CD14-positive monocyte (primary cell): ENCODE measurements around the gene TRIM37. TPM values are rescaled to one million over a fixed set of nuclear protein-coding genes. Genes with fewer than 3 reads are reported as not detected.
"Not testable (repeated sequence)": the region's sequence is repeated elsewhere in the genome, so short reads cannot be mapped to it uniquely, and the experiment has no call there.

Source experiments
- DNase-seq, 3 donors: peaks; one replicate each; pipeline ENCODE4 v3.0.0-alpha.2; 2011 to 2022
- H2AFZ ChIP-seq: 2 replicates; pipeline ENCODE4 v1.6.0; 2012; ENCODE audit warnings: mild to moderate bottlenecking, low read depth, low read length, inconsistent platforms; ENCODE audit not compliant: insufficient read depth, poor library complexity, severe bottlenecking
- H3K27ac ChIP-seq, 2 donors: 1 replicate in 1 of 2; 2 replicates in 1 of 2; pipeline ENCODE4 v1.5.1; 2012 to 2013; ENCODE audit warnings: low read length in 2 of 2, control low read depth in 1 of 2, inconsistent platforms in 1 of 2, low read depth in 1 of 2, mild to moderate bottlenecking in 1 of 2
- H3K27me3 ChIP-seq, 2 donors: one replicate each; pipeline versions ENCODE4 v1.6.0 to v1.6.1; 2011 to 2013; ENCODE audit warnings: low read length in 2 of 2; ENCODE audit not compliant: control insufficient read depth in 2 of 2, insufficient read depth in 2 of 2
- H3K36me3 ChIP-seq, 2 donors: replicated peaks in 1 of 2; 1 replicate in 1 of 2; 2 replicates in 1 of 2; pipeline versions ENCODE4 v1.5.1 to v1.6.1; 2012 to 2013; ENCODE audit warnings: low read length in 2 of 2, control low read depth in 1 of 2, inconsistent platforms in 1 of 2, mild to moderate bottlenecking in 1 of 2; ENCODE audit not compliant: insufficient read depth in 2 of 2, control insufficient read depth in 1 of 2
- H3K4me1 ChIP-seq, 2 donors: 1 replicate in 1 of 2; 2 replicates in 1 of 2; pipeline versions ENCODE4 v1.5.1 to v1.6.1; 2012 to 2013; ENCODE audit warnings: low read length in 2 of 2, control low read depth in 1 of 2, inconsistent platforms in 1 of 2, mild to moderate bottlenecking in 1 of 2, moderate library complexity in 1 of 2; ENCODE audit not compliant: insufficient read depth in 2 of 2, control insufficient read depth in 1 of 2
- H3K4me2 ChIP-seq: replicated peaks from 2 replicates; pipeline ENCODE3; 2012; ENCODE audit warnings: low read length, moderate library complexity, mild to moderate bottlenecking; ENCODE audit not compliant: poor library complexity, severe bottlenecking; ENCODE audit errors: extremely low read depth
- H3K4me3 ChIP-seq, 3 experiments: fragments of 200-600 bp in 1 of 3; sonication (generic) in 1 of 3; replicated peaks in 1 of 3; 1 replicate in 2 of 3; 2 replicates in 1 of 3; pipeline ENCODE4 v1.5.1; 2011 to 2013; ENCODE audit warnings: low read length in 3 of 3, mild to moderate bottlenecking in 3 of 3, control low read depth in 2 of 3, low read depth in 2 of 3, inconsistent platforms in 1 of 3, moderate library complexity in 1 of 3
- H3K79me2 ChIP-seq: 2 replicates; pipeline ENCODE4 v1.6.0; 2012; ENCODE audit warnings: mild to moderate bottlenecking, control low read depth, inconsistent platforms, low read length, moderate library complexity; ENCODE audit not compliant: insufficient read depth
- H3K9ac ChIP-seq: 2 replicates; pipeline ENCODE4 v1.6.0; 2017; ENCODE audit warnings: low read length, mild to moderate bottlenecking; ENCODE audit not compliant: insufficient read depth, poor library complexity, severe bottlenecking
- H3K9me3 ChIP-seq, 2 donors: replicated peaks in 1 of 2; 1 replicate in 1 of 2; 2 replicates in 1 of 2; pipeline versions ENCODE4 v1.5.1 to v1.6.1; 2012 to 2013; ENCODE audit warnings: low read length in 2 of 2, control low read depth in 1 of 2; ENCODE audit not compliant: control insufficient read depth in 1 of 2, insufficient read depth in 1 of 2
- H4K20me1 ChIP-seq: 2 replicates; pipeline ENCODE4 v1.6.0; 2012; ENCODE audit warnings: mild to moderate bottlenecking, low read length, control low read depth, moderate library complexity; ENCODE audit not compliant: insufficient read depth
- H3K27ac Mint-ChIP-seq, 7 donors: one replicate each; pipeline ENCODE4 v1.8.0; 2020; ENCODE audit warnings: mild to moderate bottlenecking in 7 of 7, mixed read lengths in 7 of 7, moderate library complexity in 6 of 7, inconsistent platforms in 2 of 7
- H3K27me3 Mint-ChIP-seq, 3 donors: one replicate each; pipeline ENCODE4 v1.8.0; 2021 to 2022; ENCODE audit warnings: low read depth in 3 of 3, mild to moderate bottlenecking in 3 of 3, mixed read lengths in 3 of 3, moderate library complexity in 3 of 3, inconsistent platforms in 1 of 3
- H3K36me3 Mint-ChIP-seq, 2 donors: one replicate each; pipeline ENCODE4 v1.8.0; 2020; ENCODE audit warnings: mixed read lengths in 2 of 2, inconsistent platforms in 1 of 2, mild to moderate bottlenecking in 1 of 2
- H3K4me1 Mint-ChIP-seq: one replicate; pipeline ENCODE4 v1.8.0; 2020; ENCODE audit warnings: mild to moderate bottlenecking, mixed read lengths
- H3K4me3 Mint-ChIP-seq, 2 donors: one replicate each; pipeline ENCODE4 v1.8.0; 2020; ENCODE audit warnings: mild to moderate bottlenecking in 2 of 2, mixed read lengths in 2 of 2, moderate library complexity in 1 of 2
- H3K9me3 Mint-ChIP-seq, 7 donors: one replicate each; pipeline ENCODE4 v1.8.0; 2020 to 2022; ENCODE audit warnings: mixed read lengths in 7 of 7, mild to moderate bottlenecking in 6 of 7, moderate library complexity in 6 of 7, inconsistent platforms in 2 of 7
- CTCF ChIP-seq: fragments of 200-600 bp; IDR thresholded peaks from one replicate; pipeline ENCODE4 v1.8.0; 2022; ENCODE audit warnings: antibody characterized with exemption, mild to moderate bottlenecking
- WGBS: methylation state at CpG from one replicate; pipeline ENCODE4 v1.1.5; 2013; ENCODE audit warnings: missing lambda C conversion rate; ENCODE audit not compliant: insufficient coverage; 5-methylcytosine and 5-hydroxymethylcytosine counted together
- intact Hi-C, 2 donors: fragments of 100-400 bp; cut with micrococcal nuclease; formaldehyde crosslinking; loops; one replicate each; pipeline versions ENCODE4 v1.15.0 to v1.15.1; 2023
- polyA plus RNA-seq, 3 donors: library from polyadenylated mRNA; depleted of rRNA in 1 of 3; unstranded in 2 of 3; stranded (reverse) in 1 of 3; fragments of 300-500 nt in 2 of 3; fragments of >200 nt in 1 of 3; fragmentation: Illumina TruSeq in 2 of 3; gene quantifications; 1 replicate in 2 of 3; 2 replicates in 1 of 3; pipeline ENCODE4 v1.2.3, GENCODE V29; 2012 to 2021

The TRIM37 gene
- polyA plus RNA-seq, 3 donors: 2.7 to 6.1 (median 5.3) TPM

- no peaks in the 10 kb centered on the region for H4K20me1 ChIP-seq
- no peak overlapping the region for H3K4me2 ChIP-seq
- H3K4me1 Mint-ChIP-seq: no peaks in the 10 kb centered on the region
- no peak overlapping the region for H3K27ac Mint-ChIP-seq
- peaks cover 7 to 22% of the 10 kb centered on the region in 2 donors for H3K36me3 Mint-ChIP-seq
- WGBS: no CpG with 5 or more reads among the region's 4 CpGs
- no peaks in the 10 kb centered on the region for H3K4me1 ChIP-seq
- no peaks in the 10 kb centered on the region for H3K36me3 ChIP-seq
- TF ChIP-seq CTCF: no peak
- no peak overlapping the region for H3K9ac ChIP-seq
- H3K79me2 ChIP-seq: peaks cover 97% of the 10 kb centered on the region
- peaks cover 0 to 3% (median 0%) of the 10 kb centered on the region in 3 donors for H3K27me3 Mint-ChIP-seq
- H2AFZ ChIP-seq: no peak overlapping the region
- no peak overlapping the region for H3K4me3 ChIP-seq
- H3K9me3 Mint-ChIP-seq: no peaks in the 10 kb centered on the region
- DNase-seq: no peak
- no peak overlapping the region for H3K27ac ChIP-seq
- H3K4me3 Mint-ChIP-seq: no peak overlapping the region
- no peaks in the 10 kb centered on the region for H3K9me3 ChIP-seq
- intact Hi-C loops: no loop called here
- no peaks in the 10 kb centered on the region for H3K27me3 ChIP-seq
Observed at GRCh38 chr17:59139939-59140338, 33.3 kb upstream of the TRIM37 start.

GRCh38 chr17:59138339-59138738 lies 31.7 kb upstream of the TRIM37 start:
- H3K4me3 ChIP-seq, H3K4me2 ChIP-seq, H3K36me3 Mint-ChIP-seq, H3K36me3 ChIP-seq, H3K4me3 Mint-ChIP-seq, H3K9me3 Mint-ChIP-seq, H3K4me1 ChIP-seq, intact Hi-C loops, H3K9me3 ChIP-seq, H3K27ac ChIP-seq, H3K4me1 Mint-ChIP-seq, H3K9ac ChIP-seq, H3K27ac Mint-ChIP-seq, H3K27me3 ChIP-seq, DNase-seq, H3K27me3 Mint-ChIP-seq, H4K20me1 ChIP-seq, H2AFZ ChIP-seq: not testable (repeated sequence)
- no CpG with 5 or more reads among the region's 10 CpGs for WGBS
- peaks cover 95% of the 10 kb centered on the region for H3K79me2 ChIP-seq
